ENCODE data around the gene NMD3.
"Not testable (repeated sequence)": the region's sequence is repeated elsewhere in the genome, so short reads cannot be mapped to it uniquely, and the experiment has no call there.

NMD3 gene

DNA sequence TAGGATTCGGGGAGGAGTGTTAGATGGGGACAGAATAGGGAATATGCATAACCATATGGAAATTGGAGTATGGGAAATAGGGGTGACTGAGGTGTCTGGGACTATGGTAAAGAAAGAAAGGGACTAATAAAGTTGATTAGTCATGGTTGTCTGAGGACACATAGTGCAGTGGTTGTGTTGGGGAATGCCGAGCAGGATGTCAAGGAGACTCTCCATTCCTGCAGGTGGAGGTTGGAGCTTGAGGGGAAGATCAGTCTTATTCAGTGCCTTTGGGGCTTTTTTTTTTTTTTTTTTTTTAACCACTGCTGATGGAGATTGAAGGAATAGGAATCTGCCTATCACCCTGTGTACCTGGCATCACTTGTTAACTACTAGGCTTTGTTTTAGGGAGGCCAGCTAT lies 10.8 kb downstream of the NMD3 start:
- no peak for DNase-seq

DNA sequence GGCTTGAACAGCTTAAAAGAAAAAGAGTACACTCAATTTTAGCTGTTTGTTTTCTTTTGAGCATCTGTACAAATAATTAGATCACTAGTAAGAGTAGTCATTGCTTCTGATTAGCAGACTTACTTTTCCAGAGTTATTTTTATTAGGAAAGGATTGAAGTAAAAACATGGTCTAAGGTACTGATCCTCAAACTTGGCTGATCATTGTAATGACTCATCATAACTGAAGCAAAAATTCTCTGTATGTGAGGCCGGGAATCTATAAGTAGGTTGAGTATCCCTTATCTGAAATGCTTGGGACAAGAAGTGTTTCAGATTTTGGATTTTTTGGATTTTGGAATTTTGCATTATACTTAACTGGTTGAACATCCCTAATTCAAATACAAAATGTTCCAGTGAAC lies 12.4 kb downstream of the NMD3 start:
- DNase-seq = no peak

DNA sequence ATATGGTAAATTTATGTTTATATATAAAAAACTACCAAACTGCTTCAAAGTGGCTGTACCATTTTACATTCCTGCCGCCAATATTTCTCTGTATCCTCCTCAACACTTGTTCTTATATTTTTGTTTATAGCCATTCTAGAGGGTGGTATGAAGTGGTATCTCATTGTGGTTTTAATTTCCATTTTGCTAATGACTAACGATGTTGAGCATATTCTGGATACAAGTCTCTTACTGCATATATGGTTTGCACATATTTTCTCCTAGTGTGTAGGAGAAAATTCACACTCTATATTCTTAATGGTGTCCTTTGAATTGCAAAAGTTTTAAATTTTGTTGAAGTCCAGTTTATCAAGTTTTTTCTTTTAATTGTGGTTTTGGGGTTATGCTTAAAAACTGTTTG lies 15.1 kb downstream of the NMD3 start:
- no peak for DNase-seq

DNA sequence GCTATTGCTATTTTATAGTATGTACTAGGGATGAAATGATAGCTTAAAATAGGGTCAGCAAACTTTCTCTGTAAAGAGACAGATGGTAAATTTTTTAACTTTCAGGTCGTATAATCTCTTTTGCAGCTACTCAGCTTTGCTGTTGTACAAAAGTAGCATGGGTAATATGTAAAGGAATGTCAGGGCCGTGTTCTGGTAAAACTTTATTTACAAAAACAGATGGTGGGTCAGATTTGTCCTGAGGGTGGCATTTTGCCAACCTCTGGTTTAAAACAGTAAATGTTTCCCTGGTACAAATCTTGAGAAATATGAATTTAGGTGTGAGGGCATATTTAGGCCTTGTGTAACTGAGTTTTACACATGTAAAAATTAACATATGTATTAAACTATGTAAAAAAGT lies 18.6 kb downstream of the NMD3 start:
- no peak for DNase-seq

DNA sequence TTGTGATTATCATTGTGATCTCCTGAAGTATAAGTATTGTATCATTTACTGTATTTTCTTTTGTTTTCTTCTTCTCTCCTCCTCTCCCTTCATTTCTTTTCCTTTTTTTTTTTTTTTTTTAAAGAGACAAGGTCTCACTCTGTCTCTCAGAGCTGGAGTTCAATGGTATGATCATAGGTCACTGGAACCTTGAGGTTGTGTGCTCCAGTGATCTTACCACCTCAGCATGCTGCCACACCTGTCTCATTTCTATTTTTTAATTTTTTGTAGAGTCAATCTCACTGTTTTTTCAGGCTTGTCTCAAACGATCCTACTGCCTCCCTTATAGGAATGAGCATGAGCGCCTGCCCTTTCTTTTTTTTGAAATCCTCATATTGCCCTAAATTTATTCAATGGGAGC lies 23.4 kb downstream of the NMD3 start:
- no peak for DNase-seq

DNA sequence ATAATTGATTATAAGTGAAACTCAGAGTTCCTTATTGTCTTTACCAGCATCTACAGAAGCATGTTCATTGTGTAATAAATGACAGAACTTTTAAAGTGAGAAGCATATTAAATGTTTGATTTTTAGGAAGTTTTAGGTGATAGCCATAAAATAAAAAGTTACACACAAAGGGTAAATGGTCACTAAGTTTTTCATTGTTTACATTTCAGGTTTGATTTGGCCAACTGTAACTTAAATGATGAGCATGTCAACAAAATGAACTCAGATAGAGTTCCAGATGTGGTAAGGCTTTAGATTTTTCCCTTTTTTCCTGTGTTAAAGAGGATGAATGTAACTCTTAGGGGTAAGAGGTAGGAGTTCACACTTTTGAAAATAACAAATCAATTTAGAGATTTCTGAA lies 25.9 kb downstream of the NMD3 start:
- no peak for DNase-seq

DNA sequence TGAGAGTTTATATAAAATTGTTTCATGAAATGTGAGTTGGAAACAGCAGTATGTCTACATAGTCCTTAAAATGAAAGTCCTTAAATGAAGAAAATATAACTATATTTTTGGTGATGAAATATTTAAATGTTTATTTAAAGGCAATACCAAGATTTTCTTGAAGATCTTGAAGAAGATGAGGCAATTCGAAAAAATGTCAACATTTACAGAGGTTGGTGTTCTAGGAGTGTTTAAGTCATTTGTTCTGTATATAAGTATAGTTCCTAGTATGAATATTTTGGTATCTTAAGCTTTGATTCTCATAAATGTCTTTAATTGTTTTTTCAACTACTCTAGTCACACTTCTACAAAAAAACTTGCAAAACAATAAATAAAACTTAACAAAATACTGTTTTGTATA lies 29.0 kb downstream of the NMD3 start:
- DNase-seq = no peak

DNA sequence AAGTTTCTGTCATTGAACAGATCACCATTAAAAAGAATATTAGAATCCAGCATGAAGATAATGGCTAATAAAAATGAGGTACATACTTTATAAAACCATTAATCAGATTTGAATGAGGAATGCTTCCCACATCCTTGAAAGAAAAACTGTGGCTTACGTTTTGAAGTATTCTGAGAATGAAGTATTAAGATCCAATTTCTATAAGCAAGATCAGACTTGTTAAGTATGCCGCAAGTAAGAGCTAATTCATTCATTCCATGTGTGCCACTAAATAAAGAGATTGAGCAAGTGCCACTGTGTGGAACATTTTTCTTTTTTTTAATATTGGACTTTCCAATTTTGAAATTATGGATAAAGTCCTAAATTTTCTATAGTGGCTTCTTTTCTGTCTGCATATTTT lies 30.6 kb downstream of the NMD3 start:
- no peak for DNase-seq

DNA sequence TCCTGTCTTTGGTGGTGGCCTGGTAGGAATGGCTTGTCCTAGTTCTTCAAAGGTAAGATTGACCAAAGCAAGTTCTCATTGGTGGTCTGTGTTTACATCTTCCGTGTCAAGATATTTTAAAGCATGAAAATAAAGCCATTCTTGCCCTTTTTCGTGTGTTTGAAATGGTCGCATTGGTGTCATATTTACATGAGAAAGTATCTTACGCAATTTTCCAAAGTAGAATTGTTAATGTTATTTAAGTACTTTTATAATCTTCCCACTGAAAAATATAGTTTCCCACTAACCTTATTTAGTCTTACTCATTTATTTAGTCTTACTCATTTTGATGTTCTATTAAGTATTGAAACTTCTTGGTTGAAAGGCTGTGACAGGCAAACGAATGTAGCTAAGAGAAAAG lies 31.0 kb downstream of the NMD3 start:
- no peak for DNase-seq

DNA sequence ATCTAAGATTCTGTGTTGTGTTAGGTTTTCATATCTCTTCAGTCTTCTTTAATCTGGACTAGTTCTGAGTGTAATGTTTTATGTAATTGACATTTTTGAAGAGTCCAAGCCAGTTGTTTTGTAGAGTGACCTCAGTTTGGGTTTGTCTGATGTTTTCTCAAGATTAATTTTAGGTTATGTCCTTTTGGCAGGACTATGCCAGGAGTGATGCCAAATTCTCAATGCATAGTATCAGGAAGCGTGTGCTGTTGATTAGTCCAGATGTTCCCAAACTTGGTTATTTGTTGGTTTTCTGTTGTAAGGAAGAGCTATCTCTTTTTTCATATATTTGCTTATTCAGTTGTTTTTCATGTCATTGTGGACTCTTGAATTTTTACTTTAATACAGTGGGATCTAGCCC lies 32.6 kb downstream of the NMD3 start:
- DNase-seq = no peak

DNA sequence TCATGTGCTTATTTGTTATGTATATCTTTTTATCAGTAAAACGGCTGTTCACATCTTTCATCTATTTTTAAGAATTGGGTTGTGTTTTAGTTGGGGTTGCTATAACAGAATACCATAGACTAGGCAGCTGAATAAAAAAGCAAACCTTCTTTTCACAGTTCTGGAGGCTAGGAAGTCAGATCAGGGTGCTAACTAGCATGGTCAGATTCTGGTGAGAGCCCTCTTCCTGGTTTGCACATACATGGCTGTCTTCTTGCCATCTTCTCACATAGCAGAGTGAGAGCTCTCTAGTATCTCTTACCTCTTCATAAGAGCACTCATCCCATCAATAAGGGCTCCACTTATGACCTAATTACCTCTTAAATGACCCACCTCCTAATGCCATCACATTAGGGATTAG lies 33.8 kb downstream of the NMD3 start:
- DNase-seq = no peak

DNA sequence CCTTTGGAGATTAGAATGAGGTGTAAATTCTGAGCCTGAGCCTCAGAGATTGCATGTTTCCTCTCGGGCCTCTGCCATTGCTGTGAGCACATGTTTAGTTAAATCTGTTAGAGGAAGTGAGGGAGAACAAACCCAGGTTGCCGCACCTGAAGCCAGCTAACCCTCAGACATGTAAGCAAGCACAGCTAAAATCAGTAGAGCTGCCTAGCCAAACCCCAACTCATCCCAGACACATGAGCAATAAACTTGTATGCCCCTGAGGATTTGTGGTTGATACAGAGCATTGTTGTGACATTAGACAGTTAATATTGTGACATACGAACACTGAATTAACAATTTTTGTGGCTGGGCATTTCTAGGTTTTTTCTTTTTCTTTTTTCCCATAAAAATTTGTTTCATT lies 41.9 kb downstream of the NMD3 start:
- DNase-seq = peak; percentile 89

DNA sequence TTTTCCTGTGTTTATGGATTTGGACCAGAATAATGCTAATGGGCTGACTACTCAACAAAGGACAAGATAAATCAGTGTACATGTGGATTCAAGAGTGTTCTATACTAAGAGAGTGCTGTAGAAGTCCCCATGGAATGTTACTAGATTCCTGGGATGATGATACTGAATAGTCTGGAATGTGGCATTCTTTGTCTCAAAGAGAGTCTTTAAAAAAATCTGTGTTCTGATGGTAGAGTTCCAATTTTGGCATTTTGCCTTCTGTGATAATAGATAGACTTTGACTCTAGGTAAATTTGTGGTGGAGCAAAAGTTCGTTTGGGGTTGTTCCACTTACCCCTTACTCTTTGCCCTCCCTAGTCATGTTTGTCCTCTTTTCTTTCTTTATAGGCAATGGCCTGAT lies 43.7 kb downstream of the NMD3 start:
- DNase-seq = peak; percentile 88

DNA sequence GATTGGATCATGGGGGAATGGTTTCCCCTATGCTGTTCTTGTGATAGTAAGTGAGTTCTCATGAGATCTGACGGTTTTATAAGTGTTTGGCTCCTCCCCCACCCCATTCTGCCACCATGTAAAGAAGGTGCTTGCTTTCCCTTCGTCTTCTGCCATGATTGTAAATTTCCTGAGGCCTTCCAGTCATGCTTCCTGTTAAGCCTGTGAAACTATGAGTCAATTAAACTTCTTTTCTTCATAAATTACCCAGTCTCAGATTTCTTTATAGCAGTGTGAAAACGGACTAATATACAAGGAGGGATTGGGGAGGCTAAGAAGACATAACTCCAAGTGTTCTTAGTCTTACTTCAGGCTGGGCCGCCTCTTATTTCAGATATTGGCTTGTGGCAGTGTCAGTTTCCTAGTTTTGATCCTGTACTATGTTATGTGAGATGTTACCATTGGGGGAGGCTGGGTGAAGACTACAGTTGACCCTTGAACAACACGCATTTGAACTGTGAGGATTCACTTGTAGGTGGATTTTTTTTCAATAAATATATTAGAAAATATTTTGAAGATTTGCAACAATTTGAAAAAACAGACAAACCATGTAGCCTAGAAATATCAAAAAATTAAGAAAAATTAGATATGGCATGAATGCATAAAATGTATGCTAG lies 44.9 kb downstream of the NMD3 start:
- DNase-seq = no peak

DNA sequence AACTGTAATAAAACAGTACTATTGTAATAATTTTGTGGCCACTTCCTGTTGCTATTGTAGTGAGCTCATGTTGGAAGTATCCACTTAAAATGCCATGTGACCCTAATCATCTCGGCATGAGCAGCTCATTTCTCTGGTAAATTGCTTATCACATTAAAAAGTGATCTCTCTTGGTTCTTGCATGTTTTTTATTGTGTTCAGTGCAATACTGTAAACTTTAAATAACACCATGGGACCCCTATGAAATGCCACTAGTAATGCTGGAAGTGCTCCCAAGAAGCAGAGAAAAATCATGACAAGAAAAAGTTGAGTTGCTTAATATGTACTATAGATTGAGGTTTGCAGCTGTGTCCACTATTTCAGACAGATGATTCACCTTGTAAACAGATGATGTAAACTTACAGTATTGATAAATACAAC lies 45.6 kb downstream of the NMD3 start:
- DNase-seq = peak; percentile 85

DNA sequence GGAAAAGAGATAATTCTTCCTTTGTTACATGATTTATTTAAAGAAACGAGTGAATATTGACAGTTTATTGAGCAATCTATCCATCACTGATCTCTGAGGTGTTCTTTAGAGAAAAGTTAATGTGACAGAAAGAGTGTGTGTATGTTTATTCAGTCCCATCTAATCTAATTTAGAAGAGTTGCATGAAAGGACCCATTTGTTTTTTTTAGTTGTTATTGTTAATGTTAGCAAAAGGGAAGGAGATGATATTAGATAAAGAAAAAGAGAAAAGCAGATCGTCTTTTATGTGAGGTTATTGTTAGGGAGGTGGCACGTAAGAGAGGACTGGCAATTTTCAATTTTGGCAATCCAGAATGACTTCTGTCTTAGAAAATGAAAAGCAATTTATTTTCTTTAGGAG lies 46.5 kb downstream of the NMD3 start:
- DNase-seq = no peak

DNA sequence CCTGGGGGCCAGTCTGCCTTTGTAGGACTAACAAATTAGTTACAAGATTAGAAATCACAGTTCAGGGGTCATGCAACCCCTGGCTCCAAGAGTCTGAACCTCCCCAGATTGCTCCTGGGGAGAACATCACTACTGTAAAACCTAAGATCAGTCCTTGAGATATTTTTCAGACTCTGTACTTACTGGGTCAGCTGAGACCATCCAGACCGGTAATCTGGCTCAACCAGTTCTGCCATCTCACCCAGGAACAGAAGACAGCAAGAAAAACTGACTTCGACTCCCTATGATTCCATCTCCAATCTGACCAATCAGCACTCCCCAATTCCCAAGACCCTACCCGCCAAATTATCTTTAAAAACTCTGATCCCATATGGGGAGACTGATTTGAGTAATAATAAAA lies 47.5 kb downstream of the NMD3 start:
- DNase-seq = no peak

DNA sequence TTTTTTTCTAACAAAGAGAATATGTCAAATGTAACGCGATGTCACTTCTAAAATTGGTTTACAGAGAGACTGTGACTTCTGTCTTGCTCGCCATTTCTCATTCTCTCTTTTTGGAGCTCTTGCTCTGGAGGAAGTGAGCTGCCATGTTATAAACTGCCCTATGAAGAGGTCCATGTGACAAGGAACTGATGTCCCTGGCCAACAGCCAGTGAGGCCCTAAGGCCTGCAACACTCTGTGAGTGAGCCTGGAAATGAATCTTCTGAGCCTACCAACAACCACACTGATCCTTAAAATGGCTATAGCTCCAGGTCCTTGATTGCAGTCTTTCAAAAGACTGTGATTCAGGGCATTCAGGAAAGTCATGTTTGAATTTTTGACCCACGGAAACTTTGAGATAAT lies 49.9 kb downstream of the NMD3 start:
- DNase-seq = no peak

DNA sequence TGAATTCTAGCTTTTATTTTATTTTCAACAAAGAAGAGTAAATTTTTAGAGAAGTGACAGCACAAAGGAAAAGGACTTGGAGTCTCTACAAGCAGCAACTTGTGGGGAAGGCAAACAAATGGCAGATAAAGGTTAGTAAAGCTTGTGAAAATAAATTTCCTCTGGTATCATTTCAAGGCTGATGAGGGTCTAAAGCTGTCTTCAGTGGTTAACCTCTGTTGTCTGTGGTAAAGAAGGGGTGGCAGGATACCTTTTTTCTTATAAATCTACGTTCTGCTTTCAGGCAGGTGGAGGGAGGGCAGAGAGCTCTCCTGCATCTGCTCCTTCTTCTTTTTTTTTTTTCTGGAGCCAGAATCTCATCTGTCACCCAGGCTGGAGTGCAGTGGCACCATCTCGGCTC lies 50.5 kb downstream of the NMD3 start:
- DNase-seq = no peak

DNA sequence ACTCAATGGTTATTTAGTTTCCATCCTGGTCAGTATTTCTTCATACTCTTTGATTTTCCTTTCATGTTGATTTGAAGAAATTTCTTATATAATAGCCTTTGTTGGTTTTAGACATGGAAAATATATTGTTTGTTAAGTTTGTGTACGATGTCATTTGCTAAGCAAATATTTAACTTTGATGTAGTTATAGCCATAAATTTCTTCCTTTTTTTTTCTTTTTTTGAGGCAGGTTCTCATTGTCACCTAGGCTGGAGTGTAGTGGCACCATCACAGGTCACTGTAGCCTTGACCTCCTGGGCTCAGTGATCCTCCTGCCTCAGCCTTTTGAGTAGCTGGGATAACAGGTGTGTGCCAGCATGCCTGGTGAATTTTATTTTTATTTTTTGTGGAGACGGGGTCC lies 51.4 kb downstream of the NMD3 start:
- no peak for DNase-seq

DNA sequence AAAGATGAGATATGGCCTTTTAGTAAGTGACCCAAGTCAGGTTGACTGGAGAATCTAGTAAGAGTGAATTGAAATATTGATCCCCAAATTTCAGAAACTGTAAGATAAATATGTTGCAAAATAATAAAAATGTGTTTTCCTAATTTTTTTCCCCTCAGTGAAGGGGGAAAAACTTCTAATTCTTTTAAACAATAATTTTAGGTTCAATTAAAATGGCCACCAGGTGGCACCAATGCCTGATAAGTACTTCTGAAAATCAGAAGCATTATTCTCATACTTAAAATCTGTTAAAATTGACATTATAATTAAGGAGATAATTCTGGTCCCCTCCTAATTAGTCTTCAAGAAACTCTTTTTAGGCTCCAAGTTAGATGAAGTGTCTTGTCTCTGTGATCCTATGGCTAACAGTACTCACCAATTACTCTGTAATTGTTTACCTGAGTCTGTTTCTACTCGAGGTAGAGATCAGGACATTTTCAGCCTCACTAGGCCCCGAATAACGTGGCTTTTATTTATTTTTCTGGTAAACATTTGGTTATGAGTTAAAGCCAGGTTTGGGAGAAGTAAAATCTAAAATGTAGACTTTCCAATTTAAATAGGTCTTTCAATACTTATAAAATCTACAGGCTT lies 52.6 kb downstream of the NMD3 start:
- peak; percentile 30 for DNase-seq

DNA sequence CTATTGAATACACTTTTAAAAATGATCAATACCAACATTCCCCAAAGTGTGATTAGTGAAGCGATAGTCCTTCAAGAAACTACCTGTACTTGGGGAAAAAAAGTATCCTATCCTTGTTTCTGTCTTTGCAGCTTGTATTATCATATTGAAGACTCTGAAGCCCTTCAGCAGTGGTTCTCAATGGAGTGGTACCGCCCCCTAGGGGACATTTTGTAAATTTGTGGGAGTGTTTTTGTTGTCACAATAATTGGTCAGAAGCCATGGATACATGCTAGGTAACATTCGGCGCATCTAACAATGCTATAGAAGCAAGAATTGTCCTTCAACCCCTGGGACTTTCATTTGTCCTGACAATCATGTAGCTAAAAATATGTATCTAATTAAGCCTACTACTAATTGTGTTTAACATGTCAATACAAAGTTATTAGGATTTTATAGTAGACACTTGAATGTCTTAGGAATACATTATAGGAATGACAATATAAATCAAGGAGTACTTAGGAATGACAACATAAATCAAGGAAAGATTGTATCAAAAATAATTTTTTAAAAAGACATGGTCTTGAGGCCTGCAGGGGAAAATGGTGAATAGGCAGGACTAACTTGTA lies 53.7 kb downstream of the NMD3 start:
- peak; percentile 64 for DNase-seq

DNA sequence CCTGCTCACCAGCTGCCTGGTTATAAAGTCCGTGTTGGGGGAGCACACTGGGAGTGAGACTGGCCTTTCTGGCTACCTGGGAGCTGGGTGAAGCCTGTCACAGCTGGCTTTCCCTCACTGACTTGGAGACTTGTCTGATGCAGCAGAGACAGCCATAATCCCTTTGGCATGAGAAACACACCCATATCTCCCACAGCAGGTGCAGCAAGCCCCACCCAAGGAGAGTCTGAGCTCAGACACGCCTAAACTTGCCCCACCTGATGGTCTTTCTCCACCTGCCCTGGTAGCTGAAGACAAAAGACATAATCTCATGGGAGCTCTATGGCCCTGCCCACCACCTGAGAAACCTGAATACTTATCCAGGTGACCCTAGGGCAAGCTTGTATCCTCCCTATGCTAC lies 54.8 kb downstream of the NMD3 start:
- DNase-seq = no peak

DNA sequence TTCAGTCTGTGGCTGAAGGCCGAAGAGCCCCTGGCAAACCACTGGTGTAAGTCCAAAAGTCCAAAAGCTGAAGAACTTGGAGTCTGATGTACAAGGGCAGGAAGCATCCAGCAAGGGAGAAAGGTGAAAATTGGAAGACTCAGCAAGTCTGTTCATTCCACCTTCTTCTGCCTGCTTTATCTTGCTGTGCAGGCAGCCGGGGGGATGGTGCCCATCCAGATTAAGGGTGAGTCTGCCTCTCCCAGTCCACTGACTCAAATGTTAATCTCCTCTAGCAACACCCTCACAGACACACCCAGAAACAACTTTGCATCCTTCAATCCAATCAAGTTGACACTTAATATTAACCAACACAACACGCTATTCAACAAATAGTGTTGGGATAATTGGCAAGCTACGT lies 61.3 kb downstream of the NMD3 start:
- DNase-seq = not testable (repeated sequence)

DNA sequence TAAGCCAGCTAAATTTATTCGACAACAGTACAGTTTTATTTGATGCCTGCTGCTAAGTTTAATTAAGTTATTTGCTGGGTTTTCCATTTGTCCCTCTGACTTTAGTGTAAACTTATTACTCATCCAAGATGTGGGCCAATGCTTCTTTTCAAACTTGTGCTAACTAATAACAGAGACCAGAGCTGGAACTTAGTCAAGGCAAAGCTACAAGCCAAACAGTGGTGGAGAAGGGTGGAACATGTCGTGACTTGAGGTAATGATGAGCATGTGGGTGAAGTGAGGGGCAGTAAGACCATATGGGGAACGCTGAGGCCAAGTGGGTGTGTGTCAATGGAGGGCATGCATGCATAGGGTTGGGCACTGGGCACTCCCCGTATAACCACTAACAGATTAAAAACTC lies 63.9 kb downstream of the NMD3 start:
- DNase-seq = no peak
